ENCODE data around the gene USP33.
"Not testable (repeated sequence)": the region's sequence is repeated elsewhere in the genome, so short reads cannot be mapped to it uniquely, and the experiment has no call there.

Gene USP33

GRCh38 chr1:77668924-77669449 lies 90.7 kb downstream of the USP33 start:
- DNase-seq, result no peak

DNA sequence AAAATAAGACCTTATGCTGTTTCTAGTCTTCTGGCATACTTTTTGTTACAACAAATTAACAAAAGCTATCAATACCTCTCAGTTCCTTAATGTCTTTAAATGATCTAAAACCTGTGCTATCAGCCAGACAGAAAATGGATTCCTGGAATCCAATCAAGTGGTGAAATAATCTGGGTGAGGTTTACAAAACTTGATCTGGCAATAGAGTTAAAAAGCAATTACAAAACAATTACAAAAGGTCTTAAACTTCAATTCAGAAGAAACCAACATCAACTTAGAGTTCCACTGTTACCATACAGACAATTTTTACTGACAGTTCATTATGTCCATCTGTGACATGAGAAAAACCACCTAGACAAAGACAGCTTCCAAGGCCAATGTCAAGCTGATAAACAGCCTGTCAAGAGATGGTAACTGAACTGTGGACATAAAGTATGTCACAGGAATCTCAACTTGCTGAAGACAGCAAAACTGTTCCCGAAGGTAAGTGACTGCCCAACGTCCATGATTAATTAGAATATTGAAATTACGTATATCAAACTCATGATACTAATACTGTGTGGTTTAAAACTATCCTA lies 94.6 kb downstream of the USP33 start:
- no peak for DNase-seq

DNA sequence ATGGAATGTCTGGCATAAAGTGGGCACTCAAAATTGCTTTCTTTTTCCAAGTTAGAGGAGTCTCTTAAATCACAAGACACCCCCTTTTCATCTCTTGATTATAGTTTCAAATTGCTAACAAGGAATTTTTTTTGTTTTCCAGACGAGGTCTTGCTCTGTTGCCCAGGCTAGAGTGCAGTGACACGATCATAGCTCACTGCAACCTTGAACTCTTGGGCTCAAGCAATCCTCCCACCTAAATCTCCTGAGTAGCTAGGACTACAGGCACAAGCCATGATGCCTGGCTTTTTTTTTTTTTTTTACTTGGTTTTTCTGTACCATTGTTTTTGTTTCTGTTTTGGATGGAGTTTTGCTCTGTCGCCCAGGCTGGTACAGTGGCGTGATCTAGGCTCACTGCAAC lies 98.0 kb downstream of the USP33 start:
- no peak for DNase-seq

DNA sequence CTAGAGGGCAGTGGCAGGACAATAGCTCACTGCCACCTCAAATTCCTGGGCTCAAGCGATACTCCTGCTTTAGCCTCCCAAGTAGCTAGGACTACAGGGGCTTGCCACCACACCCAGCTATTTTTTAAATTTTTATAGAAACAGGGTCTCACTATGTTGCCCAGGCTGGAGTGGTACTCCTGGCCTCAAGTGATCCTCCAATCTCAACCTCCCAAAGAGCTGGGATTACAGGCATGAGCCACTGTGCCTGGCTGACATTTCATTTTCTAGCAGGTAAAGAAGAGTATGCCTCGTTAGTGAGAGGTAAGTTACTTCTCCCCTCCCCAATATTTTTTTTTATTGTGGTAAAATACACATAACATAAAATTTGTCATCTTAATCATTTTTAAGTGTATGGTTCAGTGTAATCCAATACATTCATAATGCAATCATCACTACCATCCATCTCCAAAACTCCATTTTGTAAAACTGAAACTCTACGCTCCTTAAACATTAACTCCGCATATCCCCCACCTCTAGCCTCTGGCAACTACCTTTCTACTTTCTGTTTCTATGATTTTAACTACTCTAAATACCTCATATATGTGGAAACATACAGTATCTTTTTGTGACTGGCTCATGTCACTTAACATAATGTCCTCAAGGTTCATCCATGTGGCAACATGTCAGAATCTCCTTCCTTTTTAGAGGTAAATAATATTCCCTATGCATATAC lies 99.6 kb downstream of the USP33 start:
- DNase-seq, result no peak

DNA sequence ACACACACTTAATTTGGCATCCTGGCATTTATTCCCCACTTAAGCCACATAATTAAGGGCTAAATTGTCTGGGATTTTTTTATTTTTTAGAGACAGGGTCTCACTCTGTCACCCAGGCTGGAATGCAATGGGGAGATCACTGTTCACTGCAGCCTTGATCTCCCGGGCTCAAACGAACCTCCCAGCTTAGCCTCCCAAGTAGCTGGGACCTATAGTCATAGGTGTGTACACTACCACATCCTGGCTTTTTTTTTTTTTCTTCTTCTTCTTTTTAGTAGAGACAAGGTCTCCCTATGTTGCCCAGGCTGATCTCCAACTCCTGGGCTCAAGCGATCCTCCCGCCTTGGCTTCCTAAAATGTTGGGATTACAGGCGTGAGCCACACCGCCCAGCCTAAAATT lies 101.4 kb downstream of the USP33 start:
- DNase-seq, result no peak

DNA sequence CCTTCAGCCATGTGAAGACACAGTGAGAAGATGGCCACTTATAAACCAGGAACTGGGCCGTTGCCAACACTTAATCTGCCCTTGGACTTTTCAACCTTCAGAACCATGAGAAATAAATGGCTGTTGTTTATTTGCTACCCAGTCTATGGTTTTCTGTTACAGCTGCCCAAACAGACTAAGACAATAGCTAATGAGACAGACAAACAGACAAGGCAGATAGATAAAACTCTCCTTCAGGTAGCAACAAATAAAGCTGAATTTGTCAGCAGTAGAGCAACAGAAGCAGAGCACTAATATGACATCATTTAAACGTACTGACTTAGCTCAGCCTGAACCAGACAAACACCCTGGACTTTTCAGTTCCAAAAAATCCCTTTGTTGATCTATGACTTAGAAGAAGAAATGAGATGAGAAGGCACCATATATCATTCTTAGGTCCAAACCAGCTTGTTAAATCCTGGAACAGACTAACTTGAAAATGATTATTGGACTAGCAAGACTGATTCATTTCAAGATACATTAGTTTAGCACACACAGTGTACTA lies 104.1 kb downstream of the USP33 start:
- no peak for DNase-seq

GRCh38 chr1:77652970-77653516 lies 106.6 kb downstream of the USP33 start:
- DNase-seq, result no peak

- DNase-seq, result no peak
These were observed 107.4 kb downstream of the USP33 start for GRCh38 chr1:77652268-77652667.

- no peak for DNase-seq
These were observed 110.5 kb downstream of the USP33 start for GRCh38 chr1:77649127-77649526.

GRCh38 chr1:77646224-77646623 lies 113.4 kb downstream of the USP33 start:
- DNase-seq, result not testable (repeated sequence)

All from NCI-H187 (cell line).